ENCODE results near the gene SH3GL1. TPM values are rescaled to one million over a fixed set of nuclear protein-coding genes. Genes with fewer than 3 reads are reported as not detected.

The SH3GL1 gene
- total RNA-seq, 4 donors from 2014 or later: 11.8 to 69.3 (median 29.5) TPM

- Histone ChIP-seq H3K27me3 (no peaks in the 10 kb centered on the region), H3K27ac (no peak overlapping the region), H3K36me3 (no peaks in the 10 kb centered on the region), H3K4me3 (no peak overlapping the region), H3K9me3 (no peaks in the 10 kb centered on the region), H3K4me1 (no peaks in the 10 kb centered on the region)
- intact Hi-C loops (cut with DNase I; ENCODE audit: low total_unique reads): no loop called here
- TF ChIP-seq POLR2A (IDR thresholded peaks at IDR 0.05) (no peak), CTCF (IDR thresholded peaks at IDR 0.05) (no peak)
- DNase-seq: no peak
These were observed 86.4 kb downstream of the SH3GL1 start for GRCh38 chr19:4313847-4314490.

Small RNA genes within 50 kb of the gene (microRNA-seq; reads per million reads assigned to microRNA genes)
- gene MIR4746 (ENCODE audit: borderline microRNAs expressed, borderline replicate concordance): not detected

Small RNA genes within 50 kb of the gene (small RNA-seq; reads per million reads assigned to genes)
- gene MIR4746: not detected

Other genes starting within 250 kb of the SH3GL1 start
- gene CREB3L3, start 246.9 kb downstream of the SH3GL1 start, total RNA-seq: not detected
- 10 to 100 TPM in 3 of 4 donors, 1 to 10 TPM in 1; 1.3 to 23.2 (median 15.1) TPM for gene SIRT6, start 218.0 kb downstream of the SH3GL1 start, total RNA-seq
- 1 to 10 TPM in 2 of 4 donors, under 1 TPM in 1, not detected in 1; 0.64 to 1.8 (median 1.2) TPM for gene ANKRD24, start 217.9 kb downstream of the SH3GL1 start, total RNA-seq
- gene EBI3, start 171.0 kb downstream of the SH3GL1 start, total RNA-seq: 1 to 10 TPM in 3 of 4 donors, not detected in 1; 1.2 to 1.8 (median 1.5) TPM
- 10 to 100 TPM; 13.3 to 29.1 (median 21.5) TPM for gene YJU2, start 153.5 kb downstream of the SH3GL1 start, total RNA-seq
- under 1 TPM in 1 of 4 donors, not detected in 3; 0.41 TPM for gene SHD, start 121.3 kb downstream of the SH3GL1 start, total RNA-seq
- gene TMIGD2, start 98.2 kb downstream of the SH3GL1 start, total RNA-seq: under 1 TPM in 1 of 4 donors, not detected in 3; 0.97 TPM
- gene FSD1, start 95.9 kb downstream of the SH3GL1 start, total RNA-seq: 1 to 10 TPM in 1 of 4 donors, not detected in 3; 3.1 TPM
- gene STAP2, start 61.7 kb downstream of the SH3GL1 start, total RNA-seq: 1 to 10 TPM in 3 of 4 donors, under 1 TPM in 1; 0.29 to 9.4 (median 6.2) TPM
- gene MPND, start 57.0 kb downstream of the SH3GL1 start, total RNA-seq: 10 to 100 TPM in 1 of 4 donors, 1 to 10 TPM in 1, under 1 TPM in 1, not detected in 1; 0.51 to 13.8 (median 5.8) TPM
- 10 to 100 TPM in 1 of 4 donors, 1 to 10 TPM in 2, under 1 TPM in 1; 0.59 to 12.9 (median 8.0) TPM for gene CHAF1A, start 2.1 kb upstream of the SH3GL1 start, total RNA-seq
- gene UBXN6, start 57.2 kb upstream of the SH3GL1 start, total RNA-seq: 100 to 1,000 TPM in 2 of 4 donors, 10 to 100 TPM in 2; 61.5 to 266 (median 90.0) TPM
- 10 to 100 TPM in 3 of 4 donors, 1 to 10 TPM in 1; 8.5 to 65.8 (median 34.8) TPM for gene HDGFL2, start 71.8 kb upstream of the SH3GL1 start, total RNA-seq
- 10 to 100 TPM in 3 of 4 donors, 1 to 10 TPM in 1; 7.9 to 78.3 (median 16.2) TPM for gene PLIN4, start 117.9 kb upstream of the SH3GL1 start, total RNA-seq
- 10 to 100 TPM in 1 of 4 donors, 1 to 10 TPM in 3; 1.5 to 11.1 (median 3.0) TPM for gene PLIN5, start 134.7 kb upstream of the SH3GL1 start, total RNA-seq
- 1 to 10 TPM in 2 of 4 donors, under 1 TPM in 1, not detected in 1; 0.59 to 1.1 (median 1.1) TPM for gene LRG1, start 139.5 kb upstream of the SH3GL1 start, total RNA-seq
- gene SEMA6B, start 159.1 kb upstream of the SH3GL1 start, total RNA-seq: 10 to 100 TPM in 1 of 4 donors, 1 to 10 TPM in 3; 1.8 to 48.1 (median 5.5) TPM
- 10 to 100 TPM in 1 of 4 donors, 1 to 10 TPM in 2, under 1 TPM in 1; 0.77 to 20.6 (median 9.1) TPM for gene TNFAIP8L1, start 239.0 kb upstream of the SH3GL1 start, total RNA-seq

Measured in uterus (tissue), 4 donors.